GM18870 (cell line): ENCODE data around the gene LGI1.

Experiments used
- ATAC-seq: cut with Tn5 transposase; IDR thresholded peaks from one replicate; pipeline ENCODE4 v1.9.1; 2021; ENCODE audit warnings: moderate library complexity; ENCODE audit not compliant: unreplicated experiment

Gene LGI1

GRCh38 chr10:93757801-93758507 lies at the start of gene LGI1:
TSS of gene LGI1 (plus strand) at chr10:93757936. CDS start at chr10:93758145, 209 bp downstream.
- ATAC-seq = no peak

DNA sequence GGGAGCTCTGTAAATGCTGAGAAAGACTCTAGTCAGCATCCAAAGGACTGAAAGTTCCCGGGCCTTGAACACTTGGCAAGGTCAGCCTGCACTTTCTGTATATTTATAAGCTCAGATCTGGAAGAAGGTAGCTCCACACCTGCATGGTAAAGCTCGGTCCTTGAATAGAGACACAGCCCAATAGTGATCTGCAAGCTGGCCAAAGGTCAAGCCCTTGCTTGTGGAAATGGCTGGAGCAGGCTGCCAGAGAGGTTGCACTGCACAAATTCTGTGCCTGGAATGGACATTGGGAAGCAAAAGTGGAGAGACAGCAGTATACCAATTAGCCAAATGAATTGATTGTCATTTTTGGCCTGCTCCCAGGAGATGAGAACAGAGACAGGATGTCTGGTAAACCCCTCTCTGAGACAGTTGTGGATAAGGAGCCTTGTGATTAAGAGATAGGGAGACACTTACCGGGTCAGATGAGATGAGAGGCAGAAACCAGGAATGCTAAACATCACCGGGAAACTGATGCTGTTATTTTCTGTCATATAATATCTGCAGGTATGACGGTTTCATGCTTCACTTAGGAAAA lies 47.3 kb upstream of the LGI1 start:
- ATAC-seq = no peak

GRCh38 chr10:93711891-93712290 lies 45.8 kb upstream of the LGI1 start:
- ATAC-seq = no peak

GRCh38 chr10:93712593-93712992 lies 45.1 kb upstream of the LGI1 start:
- ATAC-seq = no peak

DNA sequence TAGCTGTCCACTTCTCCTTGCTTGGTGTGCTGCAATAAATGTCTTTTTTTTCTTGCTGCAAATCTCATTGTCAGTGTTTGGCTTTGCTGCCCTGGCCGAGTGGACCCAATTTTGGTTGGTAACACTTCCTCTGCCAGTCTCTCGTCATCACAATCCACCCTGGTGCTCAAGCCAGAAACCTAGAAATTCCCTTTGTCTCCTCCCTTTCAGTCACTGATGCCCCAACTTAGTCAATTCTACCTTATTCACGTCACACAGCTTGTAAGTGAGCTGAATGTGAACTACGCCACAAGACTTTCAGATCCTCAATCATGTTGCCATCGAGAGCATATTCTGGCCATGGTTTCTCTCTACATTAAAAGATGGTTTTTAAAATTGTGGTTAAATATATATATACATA lies 42.4 kb upstream of the LGI1 start:
- ATAC-seq = peak; percentile 95

DNA sequence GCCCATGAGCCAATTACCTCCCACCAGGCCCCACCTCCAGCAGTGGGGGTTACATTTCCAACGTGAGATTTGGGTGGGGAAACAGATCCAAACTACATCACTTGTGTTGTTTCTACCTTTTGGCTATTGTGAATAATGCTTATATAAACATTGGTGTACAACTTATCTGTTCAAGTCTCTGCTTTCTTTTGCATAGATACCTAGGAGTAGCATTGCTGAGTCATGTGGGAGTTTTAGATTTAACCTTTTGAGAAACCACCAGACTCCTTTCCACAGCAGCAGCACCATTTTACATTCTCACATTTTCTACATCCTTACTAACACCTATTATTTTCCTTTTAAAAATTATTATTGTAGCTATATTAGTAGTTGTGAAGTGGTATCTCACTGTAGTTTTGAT lies 41.0 kb upstream of the LGI1 start:
- ATAC-seq = no peak

DNA sequence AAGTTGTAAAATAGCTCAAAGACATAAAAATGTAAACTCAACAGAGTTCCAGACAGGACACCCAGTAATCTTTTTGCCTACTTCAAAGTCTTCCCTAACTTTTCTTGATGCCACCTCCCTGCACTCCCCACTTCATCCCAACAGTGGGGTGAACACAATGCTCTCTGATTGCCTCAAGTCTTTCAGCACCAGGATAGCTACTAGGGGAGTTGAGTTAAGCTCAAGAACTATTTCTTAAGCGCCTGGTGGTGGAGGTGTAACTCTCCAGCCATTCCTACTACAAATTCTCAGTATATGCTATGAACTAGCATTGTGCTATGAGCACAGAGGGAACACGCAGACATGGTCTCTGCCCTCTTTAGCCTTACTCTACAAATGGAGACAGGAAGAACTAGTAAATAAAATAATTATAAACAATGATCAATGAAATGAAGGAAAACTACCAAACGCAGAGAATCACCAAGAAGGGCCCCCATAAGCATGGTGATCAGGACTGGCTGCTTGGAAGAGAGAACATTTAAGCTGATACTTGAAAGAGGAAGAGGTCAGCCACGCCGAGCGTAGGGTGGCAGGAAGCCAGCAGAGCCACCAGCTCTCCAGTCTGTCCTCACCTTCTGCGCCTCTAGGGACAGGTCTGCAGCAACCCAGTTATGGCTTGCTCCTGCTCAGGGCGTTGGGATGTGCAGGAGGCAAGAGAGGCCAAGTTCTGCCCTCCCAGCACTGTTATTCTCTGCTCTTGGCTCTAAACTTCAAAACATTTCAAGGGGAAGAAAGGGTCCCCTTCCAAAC lies 38.6 kb upstream of the LGI1 start:
- no peak for ATAC-seq

DNA sequence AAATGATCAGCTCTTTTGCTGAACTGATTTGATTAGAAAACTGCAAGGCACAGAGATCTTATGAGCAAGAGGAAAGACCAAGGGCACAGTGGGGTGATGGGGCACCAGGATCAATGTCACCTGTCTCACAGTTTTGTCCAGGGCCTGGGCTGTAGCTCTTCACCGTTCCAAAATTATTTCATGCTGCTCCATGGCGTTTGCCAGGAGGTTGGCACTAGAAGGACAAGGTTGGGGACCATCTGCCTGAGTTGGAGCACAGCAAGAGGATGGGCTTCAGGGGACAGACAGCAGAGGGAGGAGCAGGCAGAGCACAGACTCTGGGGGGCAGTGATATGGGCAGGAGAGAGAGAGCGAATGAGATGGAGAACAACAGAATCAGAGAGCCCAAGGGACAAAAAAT lies 37.8 kb upstream of the LGI1 start:
- no peak for ATAC-seq

- ATAC-seq = no peak
Measured at GRCh38 chr10:93722550-93722949, 35.2 kb upstream of the LGI1 start.

DNA sequence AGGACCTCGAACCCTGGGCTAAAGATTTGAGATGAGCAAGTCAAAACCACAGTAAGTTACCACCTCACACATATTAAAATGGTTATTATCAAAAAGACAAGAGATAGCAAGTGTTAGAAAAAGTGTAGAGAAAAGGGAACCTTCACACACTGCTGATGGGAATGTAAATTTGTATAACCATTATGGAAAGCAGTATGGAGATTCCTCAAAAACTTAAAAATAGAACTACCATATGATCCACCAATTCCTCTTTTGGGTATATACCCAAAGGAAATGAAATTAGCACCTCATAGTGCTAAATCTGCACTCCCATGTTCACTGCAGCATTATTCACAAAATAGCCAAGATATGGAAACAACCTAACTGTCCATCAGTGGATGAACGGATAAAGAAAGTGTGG lies 34.6 kb upstream of the LGI1 start:
- no peak for ATAC-seq

- ATAC-seq = no peak
Measured at GRCh38 chr10:93726024-93726423, 31.7 kb upstream of the LGI1 start.

DNA sequence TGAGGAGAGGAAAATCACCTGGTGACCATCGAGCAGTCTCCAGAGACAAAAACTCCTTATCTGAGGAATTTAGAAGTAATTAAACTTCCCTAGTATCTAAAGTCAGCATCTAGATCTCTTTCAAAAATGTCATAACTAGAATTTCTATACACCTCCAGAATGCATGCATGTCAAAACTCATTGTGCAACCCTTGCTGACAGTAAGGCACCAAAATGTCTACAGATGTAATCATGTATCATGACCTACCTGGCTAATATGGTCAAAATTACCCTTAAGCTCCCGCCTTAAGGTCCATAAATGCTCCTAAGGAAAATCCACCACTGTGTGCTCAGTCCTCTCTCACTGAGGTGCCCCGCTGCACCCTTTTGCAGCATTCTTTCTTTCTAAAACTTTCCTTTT lies 16.4 kb upstream of the LGI1 start:
- no peak for ATAC-seq

- ATAC-seq = peak; percentile 87
Measured at GRCh38 chr10:93742633-93743349, 14.9 kb upstream of the LGI1 start.

DNA sequence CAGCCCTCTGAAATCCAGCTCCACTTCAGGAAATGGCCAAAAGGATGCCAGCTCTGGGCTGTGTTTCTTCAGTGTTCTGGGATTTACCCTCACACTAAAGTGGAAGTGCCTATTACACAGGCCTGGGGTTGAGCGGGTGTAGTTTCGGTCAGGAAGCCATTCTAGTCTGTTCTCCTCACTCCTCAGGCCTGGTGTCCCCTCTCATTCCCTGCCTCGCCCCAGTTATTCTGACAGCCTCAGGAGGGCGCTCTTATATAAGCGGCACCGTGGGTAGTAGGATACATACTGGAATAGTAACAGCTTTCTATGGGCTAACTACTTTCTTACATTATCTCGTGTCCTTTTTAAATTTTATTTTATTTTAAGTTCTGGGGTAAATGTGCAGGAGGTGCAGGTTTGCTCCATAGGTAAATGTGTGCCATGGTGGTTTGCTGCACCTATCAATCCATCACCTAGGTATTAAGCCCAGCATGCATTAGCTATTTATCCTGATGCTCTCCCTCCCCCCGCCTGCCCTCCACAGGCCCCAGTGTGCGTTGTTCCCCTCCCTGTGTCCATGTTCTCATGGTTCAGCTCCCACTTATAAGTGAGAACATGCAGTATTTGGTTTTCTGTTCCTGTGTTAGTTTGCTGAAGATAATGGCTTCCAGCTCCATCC lies 12.2 kb upstream of the LGI1 start:
- no peak for ATAC-seq

GRCh38 chr10:93746844-93747284 lies 10.9 kb upstream of the LGI1 start:
- no peak for ATAC-seq

DNA sequence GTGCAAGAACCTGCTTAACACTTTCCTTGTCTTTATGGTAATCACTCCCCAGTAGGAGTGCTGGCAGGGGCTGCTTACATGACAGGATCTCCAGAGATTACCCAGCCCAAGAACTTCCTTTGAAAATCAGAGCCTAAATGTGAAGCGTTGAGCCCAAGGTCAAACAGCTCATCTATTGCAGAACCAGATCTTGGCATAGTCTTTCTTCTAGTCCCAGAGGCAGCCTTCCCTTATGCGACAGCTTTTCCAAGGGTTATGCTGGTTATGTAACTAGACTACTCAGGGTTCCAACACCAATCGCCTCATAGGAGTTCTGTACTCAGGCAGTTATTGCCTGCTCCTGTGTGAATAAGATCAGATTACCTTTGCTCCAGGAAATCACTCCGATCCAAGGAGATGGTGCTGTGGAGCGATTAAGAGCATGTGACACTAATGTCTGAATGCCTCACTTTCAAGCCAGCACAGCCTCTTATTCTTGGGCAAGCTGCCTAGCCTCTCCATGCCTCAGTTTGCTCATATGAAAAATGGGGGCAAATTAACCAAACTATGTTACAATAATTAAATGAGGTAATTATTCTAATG lies 8.4 kb upstream of the LGI1 start:
- no peak for ATAC-seq

DNA sequence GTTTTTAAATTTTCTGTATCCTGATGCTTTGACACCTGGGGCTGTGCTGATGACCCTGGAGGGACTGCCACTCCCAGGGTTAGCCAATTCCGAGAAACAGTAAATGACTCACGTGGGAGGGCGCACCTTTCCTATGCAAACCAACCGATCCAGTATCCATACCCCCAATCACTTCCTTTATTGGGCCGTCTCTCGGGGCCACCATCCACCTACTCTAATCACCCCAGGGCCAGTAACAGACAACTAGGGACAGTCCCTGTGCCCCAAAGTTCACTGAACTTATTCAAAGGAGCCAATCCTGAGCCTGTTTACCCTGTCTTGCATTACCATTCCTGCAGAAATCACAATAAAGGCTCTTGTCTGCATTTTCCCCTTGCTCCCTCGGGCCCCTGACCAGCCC lies 6.6 kb upstream of the LGI1 start:
- ATAC-seq = no peak

- ATAC-seq = no peak
Measured at GRCh38 chr10:93751832-93752231, 5.9 kb upstream of the LGI1 start.

DNA sequence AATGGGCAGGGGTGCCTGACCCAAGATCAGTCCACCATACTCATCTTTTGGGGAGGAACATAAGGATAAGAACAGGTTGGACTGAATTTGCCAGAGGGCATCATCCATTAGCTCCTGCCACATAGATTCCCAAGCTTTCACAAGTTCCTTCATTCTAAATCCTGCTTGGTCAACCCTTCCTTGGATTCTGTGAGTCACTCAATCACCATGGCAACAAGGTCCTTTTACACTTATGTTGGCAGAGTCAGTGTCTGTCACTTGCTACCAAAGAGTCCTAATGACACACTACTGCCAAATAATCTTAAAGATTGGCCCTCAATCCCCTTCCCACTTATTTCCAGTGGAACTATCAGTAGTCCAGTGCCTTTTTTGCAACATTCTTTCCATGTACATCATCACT lies 5.0 kb upstream of the LGI1 start:
- ATAC-seq = no peak

DNA sequence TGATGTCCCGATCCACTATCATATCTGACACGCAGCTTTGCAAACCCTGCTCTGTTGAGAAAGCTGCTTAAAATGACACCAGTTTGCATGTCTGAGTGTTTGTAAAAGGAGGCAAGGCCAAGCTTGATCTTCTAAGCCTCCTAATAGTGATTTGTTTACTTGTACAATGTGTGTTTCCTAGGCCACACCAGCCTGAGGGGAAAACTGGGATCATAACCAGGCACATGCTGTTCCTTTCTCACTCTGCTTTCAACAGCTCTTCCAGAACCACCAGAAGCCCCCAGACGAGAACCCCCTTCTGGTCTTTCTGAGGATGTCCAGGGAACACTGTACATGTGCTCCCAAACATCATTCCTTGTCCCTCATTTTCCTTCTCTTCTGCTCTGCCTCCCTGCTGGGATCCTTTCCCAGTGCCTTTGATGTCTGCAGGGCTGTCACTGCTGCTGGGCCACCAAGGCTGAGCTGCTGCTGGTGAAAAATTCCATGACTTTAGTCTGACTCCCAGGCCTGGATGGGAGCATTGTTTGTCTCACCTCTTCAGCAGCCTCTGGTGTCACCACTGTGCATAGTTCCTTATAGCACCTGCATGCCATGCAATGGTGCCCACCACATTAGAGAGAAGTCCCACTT lies 4.0 kb upstream of the LGI1 start:
- ATAC-seq = no peak
